Glomerular endothelial cell (primary cell): Measurements from ENCODE around the gene WDR82. TPM values are rescaled to one million over a fixed set of nuclear protein-coding genes. Genes with fewer than 3 reads are reported as not detected.

ENCODE experiments used
- DNase-seq: peaks from one replicate; pipeline ENCODE4 v3.0.0-alpha.2; 2011; ENCODE audit warnings: low read depth, low spot score; ENCODE audit errors: extremely low read depth
- total RNA-seq: library from RNA; depleted of rRNA; stranded (reverse); fragments of >200 nt; gene quantifications from 2 replicates; pipeline ENCODE4 v1.2.3, GENCODE V29; 2015

Gene WDR82
- total RNA-seq, 1 donor from 2014 or later: 53.0 TPM

DNA sequence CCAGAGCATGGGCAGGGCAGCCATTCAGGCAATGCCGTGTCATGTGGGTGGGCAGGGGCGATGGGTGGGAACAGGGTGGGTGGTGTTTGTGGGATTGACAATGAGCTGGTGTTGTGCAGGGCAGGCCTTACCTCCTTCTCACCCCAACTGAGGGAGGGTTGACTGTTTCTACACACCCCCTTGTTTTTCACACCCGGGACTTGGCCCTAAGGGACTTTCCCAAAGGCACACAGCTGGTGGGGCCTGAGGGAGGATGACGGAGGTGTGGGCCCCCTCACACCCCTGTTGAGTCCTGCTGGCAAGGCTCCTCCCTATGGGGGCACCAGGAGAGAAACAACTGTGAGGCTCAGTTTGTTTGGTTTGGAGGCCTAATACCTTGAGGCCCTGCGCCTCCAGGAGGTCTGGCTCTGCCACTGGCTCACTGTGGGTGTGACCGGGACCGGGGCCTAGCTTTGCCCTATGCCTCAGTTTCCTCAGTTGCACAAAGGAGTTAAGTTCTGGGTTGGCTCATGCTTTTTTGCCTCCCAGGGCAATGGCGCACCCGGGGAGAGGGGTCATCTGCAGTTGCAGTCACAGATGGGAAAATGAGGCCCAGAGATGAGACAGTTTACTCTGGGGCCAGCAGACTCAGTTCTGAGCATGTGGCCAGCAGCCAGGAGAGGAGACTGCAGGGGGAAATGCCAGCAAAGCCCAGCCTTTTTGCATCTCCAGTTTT, 32.6 kb upstream of the WDR82 start:
- no peak for DNase-seq

DNA sequence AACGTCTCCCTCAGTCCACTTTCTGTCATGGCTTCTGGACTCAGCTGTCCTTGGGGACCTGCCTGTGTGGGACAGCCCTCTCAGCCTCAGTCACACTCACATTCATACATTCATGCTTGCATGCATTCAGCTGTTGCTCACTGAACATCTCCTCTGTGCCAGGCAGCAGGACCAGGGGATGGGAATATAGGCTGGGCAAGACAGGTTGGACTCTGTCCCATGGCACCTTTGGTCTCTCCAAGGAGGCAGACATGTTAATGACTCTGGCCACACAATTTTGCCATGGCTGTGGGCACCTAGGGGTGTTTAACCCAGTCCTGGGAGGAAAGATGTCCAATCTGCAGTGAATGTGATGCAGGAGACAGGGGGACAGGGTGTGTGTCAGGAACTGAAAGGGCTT, 29.9 kb upstream of the WDR82 start:
- DNase-seq: no peak

DNA sequence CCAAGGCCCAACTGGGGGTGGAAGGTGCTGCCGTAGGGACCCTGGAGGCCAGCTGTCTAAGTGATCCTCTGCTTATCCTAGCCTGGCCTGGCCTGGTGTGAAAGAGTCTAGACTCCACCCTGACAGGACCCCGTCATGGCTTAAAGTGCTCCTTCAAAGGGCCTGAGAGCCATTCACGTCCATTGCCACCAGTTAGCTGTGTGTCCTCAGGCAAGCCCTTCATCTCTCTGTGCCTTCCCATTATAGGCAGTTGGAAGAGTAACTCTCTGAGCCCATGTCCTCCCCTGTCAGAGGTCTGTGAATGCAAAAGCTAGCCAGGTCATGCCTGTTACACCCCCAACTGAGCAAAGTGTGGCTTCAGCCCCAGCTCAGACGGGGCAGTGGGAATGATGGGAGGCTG, 28.5 kb upstream of the WDR82 start:
- no peak for DNase-seq

DNA sequence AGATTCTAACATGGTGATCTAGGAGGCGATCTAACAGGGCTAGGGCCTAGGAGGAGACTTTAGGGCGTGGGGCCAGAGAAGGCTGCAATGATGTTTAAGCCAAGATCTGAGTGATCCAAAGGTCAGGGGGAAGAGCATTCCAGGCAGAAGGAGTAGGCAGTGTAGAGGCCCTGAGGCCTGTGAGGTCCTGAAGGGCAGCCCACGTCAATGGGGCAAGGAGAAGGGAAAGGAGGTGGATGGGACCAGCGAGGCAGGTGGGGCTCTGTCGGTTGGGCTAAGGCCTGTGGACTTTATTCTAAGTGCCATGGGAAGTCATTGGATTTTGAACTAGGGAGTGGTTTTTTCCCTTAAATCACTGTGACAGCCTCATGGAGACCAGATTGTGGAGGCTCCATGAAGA, 27.5 kb upstream of the WDR82 start:
- no peak for DNase-seq

DNA sequence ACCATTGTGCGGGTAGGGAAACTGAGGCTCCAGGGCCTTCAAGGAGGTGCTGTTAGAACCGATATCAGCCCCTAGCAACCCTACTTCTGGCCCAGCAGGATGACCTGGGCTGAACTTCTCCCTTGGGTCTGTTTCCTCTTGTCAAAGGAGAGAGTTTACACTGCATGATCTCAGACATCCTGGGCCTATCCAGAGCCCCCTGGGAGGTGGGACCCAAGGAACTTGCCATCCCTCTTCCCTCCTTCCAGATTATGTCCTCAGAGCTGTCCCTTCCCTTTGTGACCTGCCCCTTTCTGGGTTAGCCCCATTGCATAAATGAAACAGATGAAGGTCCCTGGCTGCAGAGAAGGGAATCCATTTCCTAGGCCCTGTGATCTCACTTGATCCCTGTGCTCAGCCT, 25.4 kb upstream of the WDR82 start:
- no peak for DNase-seq

DNA sequence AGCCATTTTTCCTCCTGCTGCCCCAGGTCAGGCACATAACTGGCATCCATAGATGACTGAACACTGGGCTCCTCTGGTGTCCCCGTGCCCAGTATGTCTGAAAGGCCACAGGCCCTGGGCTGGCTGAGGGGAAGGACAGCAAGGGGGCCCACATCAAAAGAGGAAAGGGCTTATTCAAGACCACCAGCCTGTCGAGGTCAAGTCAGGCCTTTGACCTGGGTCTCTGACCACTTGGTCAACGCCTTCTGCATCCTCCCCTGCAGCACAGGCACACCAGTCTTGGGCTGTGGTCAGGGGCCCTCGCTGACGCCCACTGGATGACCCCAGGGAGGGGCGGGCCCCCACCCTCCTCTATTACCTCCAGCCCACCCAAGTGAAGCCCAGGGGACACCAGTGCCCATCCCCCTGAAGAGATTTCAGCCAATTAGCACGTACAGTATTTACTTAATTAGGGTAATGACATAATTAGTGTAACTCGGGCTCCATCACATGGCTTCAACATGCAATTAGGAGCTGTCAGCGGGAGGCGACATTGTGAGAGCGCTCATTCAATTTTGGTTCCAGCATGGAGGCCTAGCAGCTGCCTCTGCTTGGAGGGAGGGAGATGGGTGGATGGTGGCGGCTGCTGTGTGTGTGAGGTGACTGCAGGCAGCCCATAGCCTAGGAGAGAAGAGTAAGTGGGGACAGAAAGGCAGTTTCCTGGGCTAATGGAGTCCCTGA, 24.1 kb upstream of the WDR82 start:
- no peak for DNase-seq

DNA sequence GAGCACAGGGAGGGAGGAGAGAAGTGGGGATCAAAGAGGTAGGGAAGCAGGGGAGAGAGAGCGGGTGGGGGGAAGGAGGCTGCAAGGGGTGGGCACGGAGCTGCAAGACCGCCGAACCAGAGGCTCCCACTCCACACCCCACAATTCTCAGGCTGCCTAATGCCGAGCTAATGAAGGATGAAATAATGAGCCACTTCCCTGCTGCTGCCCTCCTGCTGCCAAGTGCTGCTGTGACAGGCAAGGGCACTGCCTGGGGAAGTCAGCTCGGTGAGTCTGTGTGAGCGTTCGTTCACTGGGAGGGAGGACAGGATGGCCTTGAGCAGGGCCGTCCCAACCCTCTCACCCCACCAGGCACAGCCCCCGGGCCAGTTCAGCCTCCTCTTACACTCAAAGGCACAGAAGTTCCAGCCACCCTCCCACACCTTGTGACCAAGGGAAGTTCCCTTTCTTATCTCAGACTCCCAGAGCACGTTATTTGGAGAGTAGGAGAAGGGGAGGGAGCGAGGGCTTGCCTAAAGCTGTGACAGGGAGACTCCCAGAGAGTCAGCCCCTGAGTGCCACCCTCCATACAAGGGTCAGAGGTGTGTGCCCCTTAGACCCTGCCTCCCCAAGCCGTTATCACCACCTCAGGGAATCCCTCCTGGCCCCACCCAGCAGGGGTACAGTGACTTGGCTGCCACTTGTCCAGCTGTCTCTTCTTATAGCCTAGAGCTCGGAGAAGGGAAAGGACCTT, 21.6 kb upstream of the WDR82 start:
- DNase-seq: no peak

DNA sequence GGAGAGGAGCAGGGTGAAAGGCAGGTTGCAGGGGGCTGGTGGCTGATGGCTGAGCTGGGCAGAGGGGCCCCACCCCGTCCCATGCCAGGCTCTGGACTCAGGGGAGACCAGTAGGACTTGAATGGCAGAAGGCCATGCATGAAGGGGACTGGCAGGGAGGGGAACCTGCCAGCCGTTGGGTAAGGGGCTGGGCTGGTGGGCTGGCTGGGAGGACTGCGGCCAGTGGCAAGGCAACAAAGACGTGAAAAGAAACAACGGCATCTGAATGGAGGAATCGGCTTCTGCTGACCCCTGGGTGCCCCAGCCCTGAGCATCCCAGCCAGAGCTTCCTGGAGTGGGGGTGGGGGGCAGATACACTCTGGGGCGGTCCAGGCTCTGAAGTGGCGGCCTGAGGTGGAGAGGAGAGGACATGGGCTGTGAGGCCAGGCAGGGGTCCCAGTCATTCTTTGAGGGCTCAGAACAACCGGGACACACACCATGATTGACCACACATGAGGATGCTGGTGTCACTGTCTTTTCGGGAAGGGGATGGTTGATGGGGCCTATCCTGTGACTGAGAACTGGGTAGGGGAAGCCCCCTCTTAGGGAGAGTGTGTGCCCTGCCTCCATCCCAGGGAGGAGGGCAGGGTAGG, 20.9 kb upstream of the WDR82 start:
- no peak for DNase-seq

DNA sequence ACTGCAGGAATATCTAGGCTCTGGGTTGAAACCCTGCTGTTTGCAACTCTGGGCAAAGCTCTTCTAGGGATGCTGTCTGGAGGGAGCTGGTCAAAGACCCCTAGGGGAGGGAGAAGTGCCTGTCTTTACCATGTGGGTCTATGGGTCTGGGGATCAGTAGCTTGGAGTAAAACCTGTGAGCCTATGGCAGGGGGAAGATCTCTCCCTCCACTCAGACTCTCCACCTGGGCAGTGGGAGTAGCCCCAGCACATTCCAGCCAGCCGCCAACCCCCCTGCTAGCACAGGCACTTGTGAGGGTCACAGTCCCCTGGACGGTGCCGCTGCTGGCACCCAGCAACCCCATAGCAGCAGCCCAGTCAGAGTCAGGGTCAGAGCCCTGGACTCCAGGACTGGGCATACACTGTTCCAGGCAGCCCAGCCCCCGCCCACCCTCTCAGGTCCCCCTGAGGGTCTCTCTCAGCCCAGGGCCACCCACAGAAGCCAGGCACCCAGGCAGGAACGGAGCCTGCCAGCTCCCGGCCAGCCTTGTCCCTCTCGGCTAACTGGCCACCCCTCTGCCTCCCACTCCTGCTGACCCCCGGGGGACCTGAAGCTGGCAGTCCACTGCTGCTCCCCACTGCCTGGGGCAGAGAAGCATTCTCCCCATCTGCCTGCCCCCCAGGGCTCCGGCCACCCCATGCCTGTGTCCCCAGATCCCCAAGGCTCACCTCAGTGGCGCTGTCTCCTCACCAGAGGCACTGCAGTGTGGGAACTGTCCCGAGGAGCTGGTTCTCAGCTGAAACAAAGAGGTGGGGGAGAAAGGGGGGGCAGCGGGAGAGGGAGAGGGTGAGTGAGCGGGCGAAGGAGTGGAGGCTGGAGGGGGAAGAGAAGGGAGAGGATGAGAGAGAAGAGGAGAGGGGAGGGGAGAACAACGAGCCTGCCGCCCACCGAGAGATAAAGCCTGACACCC, 20.0 kb upstream of the WDR82 start:
- no peak for DNase-seq

DNA sequence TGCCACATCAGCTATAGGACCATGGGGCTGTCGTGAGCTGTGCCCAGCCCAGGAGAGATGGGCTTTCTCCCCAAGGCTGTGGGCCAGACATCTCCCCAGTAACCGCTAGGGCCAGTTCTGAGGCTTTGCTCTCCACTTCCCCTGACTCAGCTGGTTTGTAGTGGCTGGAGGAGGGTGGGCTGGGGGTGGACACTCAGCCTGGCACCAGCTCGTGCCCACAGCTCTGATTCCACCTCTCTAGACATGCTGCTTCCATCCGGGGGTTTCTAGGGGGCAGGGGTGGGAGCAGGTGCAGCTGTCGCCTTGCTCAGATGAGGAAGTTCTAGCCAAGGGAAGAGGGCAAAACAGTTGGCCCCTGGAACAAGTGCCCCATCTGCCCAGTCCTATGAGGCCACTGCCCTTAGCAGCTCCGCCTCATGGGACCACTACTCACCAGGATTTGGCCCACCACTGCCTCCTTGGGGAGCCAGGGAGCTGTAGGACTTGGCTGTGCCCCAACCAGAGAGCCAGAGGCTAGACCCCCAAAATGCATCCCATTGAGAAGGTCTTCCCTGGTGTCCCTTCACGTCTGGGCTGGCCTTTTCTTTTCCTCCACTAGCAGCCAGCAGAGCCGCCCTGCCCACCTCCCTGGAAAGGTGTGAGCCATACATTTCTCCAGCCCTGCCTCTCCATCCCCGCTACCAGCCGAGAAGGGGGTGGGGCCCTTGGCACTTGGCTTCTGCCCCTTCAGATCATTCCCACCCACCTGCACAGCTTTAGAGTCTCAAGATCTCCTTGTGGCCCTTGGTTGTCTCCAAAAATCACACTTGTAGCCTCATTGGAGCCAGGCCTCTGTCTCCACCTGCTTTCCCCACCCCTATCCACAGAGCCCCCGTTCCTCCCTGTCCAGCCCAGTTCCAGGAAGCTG, 19.0 kb upstream of the WDR82 start:
- no peak for DNase-seq

DNA sequence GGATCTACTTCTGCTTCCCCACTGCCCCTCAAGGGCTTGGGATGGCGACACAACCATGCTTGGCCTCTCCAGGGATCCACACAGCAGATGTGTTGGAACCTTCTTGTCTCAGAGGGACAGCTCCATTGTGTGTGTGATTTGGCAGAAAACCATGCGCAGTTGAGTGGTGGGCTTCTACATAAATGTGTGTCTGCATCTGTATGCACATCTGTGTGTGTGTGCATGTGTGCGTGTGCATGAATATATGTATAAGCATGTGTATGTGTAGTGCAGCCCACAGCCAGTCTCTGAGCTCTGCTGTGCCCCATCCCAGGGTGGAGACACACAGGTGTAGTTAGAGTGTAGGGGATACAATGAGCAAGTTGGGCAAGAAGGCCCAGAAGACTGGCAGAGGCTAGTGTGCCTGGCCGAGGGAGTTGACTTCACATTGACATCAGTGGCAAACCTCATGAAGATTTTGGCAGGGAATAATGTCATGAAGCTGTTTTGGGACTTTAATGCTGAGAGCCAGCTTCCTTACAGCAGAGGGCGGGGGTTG, 17.3 kb upstream of the WDR82 start:
- DNase-seq: no peak

DNA sequence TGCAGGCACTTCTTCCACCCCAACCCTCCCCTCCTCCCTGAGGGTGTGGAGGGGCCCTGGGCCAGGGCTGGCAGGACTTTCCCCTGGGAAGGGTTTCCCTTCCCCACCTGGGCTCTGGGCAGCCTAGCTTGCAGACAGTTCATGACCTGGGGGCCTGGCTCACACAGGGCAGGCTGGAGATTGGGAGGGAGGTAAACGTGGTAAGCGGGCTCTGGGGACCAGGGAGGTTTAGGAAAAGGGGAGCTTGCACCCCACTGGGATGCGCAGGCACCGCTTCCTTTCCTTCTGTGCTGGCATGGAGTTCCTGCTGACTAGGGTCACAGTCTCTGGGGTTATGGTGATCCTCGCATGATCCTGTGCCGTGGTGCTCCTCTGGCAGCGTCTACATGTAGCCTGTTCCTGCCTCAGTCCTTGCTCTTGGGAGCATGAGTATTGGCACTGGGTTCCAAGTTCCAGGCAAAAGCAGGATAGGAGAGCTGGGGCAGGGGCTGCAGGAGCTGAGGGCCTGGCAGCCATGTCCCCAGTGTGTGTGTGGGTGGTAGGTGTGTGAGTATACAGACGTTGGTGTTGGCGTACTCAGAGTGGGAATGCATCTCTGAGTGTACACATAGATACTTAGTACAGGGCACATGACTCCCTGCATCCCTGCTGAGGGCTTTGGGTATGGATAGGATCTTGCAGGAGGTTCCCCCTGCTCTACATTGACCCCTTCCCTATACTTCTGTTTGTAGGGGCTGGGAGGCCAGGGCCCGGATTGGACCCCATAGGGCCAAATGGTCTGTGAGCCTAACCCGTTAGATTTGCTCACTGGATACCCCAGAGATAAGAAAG, 16.1 kb upstream of the WDR82 start:
- no peak for DNase-seq

DNA sequence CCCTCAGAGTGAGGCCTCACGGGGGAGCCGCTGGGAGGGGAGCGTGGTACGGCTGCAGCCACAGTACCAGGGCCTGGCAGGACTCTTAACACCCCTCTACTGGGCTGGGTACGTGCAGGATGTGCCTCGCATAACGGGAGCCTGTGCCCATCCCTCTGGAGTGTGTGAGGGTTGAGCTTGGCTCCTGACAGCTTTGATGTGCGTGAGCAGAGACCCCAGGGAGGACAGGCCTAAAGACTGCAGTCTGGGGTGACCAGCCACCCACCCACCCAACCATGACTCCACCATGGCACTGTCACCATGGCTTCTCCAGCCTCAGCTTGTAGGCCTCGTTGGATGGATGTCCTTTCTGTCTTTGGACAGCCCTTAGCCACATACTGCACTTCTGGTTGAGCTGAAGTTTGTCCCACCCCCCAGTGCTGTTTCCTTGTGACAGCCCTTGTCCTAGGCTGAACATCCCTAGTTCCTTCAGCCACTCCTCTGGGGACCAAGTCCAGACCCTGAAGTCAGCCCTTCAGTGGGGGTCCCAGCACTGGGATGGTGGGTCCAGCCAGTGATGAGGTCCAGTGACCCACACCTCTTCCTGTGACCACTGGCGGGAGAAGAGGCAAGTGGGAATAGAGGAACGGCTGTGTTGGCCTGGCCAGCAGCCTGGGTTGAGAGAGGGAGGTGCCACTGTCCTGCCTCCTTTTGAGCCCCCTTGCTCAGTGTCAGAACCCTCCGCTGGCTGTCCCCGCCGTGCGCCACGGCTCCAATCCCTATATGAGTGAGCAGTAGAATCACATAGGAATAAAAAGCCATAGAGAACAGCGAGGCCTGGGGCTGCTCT, 15.3 kb upstream of the WDR82 start:
- DNase-seq: no peak

DNA sequence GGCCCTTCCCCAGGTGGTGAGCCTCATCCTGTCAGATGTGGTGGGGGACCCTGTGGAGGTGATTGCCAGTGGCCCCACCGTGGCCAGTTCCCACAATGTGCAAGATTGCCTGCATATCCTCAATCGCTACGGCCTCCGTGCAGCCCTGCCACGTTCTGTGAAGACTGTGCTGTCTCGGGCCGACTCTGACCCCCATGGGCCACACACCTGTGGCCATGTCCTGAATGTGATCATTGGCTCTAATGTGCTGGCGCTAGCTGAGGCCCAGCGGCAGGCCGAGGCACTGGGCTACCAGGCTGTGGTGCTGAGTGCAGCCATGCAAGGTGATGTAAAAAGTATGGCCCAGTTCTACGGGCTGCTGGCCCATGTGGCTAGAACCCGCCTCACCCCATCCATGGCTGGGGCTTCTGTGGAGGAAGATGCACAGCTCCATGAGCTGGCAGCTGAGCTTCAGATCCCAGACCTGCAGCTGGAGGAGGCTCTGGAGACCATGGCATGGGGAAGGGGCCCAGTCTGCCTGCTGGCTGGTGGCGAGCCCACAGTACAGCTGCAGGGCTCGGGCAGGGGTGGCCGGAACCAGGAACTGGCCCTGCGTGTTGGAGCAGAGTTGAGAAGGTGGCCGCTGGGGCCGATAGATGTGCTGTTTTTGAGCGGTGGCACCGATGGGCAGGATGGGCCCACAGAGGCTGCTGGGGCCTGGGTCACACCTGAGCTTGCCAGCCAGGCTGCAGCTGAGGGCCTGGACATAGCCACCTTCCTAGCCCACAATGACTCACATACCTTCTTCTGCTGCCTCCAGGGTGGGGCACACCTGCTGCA, 14.0 kb upstream of the WDR82 start:
- no peak for DNase-seq

DNA sequence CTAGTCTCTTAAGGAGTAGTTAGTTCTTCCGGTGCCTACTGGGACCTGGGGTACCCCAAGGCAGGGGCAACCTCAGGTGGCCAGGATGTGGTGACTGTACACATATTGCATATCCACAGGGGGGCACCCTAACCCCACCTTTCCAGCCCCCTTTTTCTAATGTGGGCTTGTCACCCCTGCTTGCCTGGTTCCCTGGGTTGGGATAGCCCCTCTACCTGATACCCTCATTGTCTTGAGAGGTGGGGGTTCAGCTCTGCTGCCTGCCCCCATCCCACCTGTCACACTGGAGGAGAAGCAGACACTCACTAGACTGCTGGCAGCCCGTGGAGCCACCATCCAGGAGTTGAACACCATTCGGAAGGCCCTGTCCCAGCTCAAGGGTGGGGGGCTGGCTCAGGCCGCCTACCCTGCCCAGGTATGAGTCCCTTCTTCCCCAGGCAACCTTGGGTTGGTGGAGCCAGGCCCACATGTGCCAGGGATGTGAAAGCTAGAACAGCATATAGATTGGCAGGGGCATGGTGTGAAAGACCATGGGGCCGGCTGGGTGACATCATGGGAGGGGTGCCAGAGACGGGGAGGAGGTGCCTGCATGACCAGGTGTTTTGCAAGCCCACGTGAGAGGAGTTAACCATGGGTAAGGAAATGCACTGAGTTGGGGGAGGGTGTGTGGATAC, 13.2 kb upstream of the WDR82 start:
- DNase-seq: no peak
